ENCODE data around the gene CADM1. TPM values are rescaled to one million over a fixed set of nuclear protein-coding genes. Genes with fewer than 3 reads are reported as not detected.

The CADM1 gene
- total and polyA plus RNA-seq, 2 donors from 2014 or later: 24.0 to 33.5 TPM

DNA sequence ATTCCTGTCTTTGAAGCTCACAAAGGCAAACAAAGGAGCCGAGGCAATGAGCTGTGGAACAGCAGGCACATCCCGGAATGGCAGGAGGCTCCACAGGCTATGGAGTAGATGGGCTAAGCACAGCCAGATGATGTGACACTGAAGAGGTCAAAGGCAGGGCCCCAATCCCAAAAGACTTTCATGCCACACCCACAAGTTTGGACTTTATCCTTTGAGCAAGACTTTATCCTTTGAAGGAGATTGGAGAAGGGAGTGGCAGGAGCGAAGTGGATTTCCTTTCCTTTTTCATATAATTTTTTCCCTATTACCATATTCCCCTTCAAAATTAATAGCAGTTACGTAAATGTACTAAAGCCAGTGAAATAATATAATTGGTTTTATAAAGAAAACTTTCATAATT is 379.4 kb downstream of the CADM1 start:
- DNase-seq (no peak), FAIRE-seq (no peak)
- no peaks in the 10 kb centered on the region for H3K4me1 ChIP-seq (ENCODE audit: control insufficient read depth in 2 of 3, insufficient read depth in 2 of 3, low read depth in 1 of 3, low read length in 3 of 3)
- H3K4me3 ChIP-seq (ENCODE audit: low read length in 3 of 3): no peak overlapping the region
- no peak overlapping the region for H3K27ac ChIP-seq (ENCODE audit: low read depth in 2 of 2, low read length in 2 of 2)
- H3K27me3 ChIP-seq (ENCODE audit: control insufficient read depth, insufficient read depth, low read length): no peaks in the 10 kb centered on the region
- H3K36me3 ChIP-seq (ENCODE audit: control insufficient read depth in 2 of 3, insufficient read depth in 3 of 3, low read length in 3 of 3): no peaks in the 10 kb centered on the region
- TF ChIP-seq, protein P1, sequence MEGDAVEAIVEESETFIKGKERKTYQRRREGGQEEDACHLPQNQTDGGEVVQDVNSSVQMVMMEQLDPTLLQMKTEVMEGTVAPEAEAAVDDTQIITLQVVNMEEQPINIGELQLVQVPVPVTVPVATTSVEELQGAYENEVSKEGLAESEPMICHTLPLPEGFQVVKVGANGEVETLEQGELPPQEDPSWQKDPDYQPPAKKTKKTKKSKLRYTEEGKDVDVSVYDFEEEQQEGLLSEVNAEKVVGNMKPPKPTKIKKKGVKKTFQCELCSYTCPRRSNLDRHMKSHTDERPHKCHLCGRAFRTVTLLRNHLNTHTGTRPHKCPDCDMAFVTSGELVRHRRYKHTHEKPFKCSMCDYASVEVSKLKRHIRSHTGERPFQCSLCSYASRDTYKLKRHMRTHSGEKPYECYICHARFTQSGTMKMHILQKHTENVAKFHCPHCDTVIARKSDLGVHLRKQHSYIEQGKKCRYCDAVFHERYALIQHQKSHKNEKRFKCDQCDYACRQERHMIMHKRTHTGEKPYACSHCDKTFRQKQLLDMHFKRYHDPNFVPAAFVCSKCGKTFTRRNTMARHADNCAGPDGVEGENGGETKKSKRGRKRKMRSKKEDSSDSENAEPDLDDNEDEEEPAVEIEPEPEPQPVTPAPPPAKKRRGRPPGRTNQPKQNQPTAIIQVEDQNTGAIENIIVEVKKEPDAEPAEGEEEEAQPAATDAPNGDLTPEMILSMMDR (IDR thresholded peaks at IDR 0.05; ENCODE audit: borderline replicate concordance, extremely low read depth, insufficient read depth): no peak
- H3K9me3 ChIP-seq (ENCODE audit: control insufficient read depth in 2 of 3, insufficient read depth in 1 of 3, low read length in 3 of 3): no peaks in the 10 kb centered on the region
- intact Hi-C loops (cut with DNase I): no loop called here
- H3K9ac ChIP-seq (ENCODE audit: low read length in 3 of 3): no peak overlapping the region

DNA sequence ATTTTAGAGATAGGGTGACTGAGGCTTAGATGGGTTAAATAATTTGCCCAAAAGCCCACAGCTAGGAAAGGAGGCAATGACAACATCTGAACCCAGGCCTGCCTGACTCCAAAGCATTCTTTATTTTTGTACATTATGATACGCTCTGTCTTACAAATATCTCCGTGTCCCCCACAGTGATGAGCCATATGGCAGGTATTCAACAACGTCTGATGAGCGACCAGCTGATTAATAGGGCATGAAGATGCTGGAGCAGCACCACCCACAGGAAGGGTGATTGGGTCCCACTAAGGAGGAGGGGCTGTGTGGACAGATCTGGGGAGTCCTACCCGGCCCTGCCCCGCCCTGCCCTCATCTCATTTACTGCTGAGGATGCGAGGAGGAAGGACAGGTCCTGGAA is 380.6 kb downstream of the CADM1 start:
- no peak for FAIRE-seq
- DNase-seq: no peak
- H3K9me3 ChIP-seq (ENCODE audit: control insufficient read depth in 2 of 3, insufficient read depth in 1 of 3, low read length in 3 of 3): no peaks in the 10 kb centered on the region
- intact Hi-C loops (cut with DNase I): no loop called here
- H3K27me3 ChIP-seq (ENCODE audit: control insufficient read depth, insufficient read depth, low read length): no peaks in the 10 kb centered on the region
- no peak overlapping the region for H3K9ac ChIP-seq (ENCODE audit: low read length in 3 of 3)
- H3K4me3 ChIP-seq (ENCODE audit: low read length in 3 of 3): no peak overlapping the region
- TF ChIP-seq, protein P1 (IDR thresholded peaks at IDR 0.05; ENCODE audit: borderline replicate concordance, extremely low read depth, insufficient read depth): no peak
- H3K36me3 ChIP-seq (ENCODE audit: control insufficient read depth in 2 of 3, insufficient read depth in 3 of 3, low read length in 3 of 3): no peaks in the 10 kb centered on the region
- H3K4me1 ChIP-seq (ENCODE audit: control insufficient read depth in 2 of 3, insufficient read depth in 2 of 3, low read depth in 1 of 3, low read length in 3 of 3): no peaks in the 10 kb centered on the region
- H3K27ac ChIP-seq (ENCODE audit: low read depth in 2 of 2, low read length in 2 of 2): no peak overlapping the region

DNA sequence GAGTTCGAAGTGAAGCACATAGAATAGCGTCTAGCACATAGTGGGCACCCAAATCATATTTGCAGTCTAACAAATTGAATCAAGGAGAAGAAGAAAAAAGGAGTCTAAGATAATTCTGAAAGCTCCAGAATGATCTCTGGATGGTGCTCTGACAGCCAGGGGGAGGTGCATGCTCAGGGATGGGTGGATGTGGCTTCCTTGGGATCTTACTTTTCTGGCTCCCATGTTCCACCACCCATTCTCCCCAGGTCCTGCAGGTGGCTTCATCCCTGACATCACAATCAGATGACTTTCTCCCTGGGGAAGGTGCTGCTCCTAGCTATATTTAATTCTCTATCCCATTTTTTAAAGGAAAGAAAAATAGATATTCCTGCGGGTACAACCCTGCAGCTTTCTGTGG is 381.9 kb downstream of the CADM1 start:
- H3K9me3 ChIP-seq (ENCODE audit: control insufficient read depth in 2 of 3, insufficient read depth in 1 of 3, low read length in 3 of 3): no peaks in the 10 kb centered on the region
- H3K36me3 ChIP-seq (ENCODE audit: control insufficient read depth in 2 of 3, insufficient read depth in 3 of 3, low read length in 3 of 3): no peaks in the 10 kb centered on the region
- H3K4me3 ChIP-seq (ENCODE audit: low read length in 3 of 3): no peak overlapping the region
- no peaks in the 10 kb centered on the region for H3K4me1 ChIP-seq (ENCODE audit: control insufficient read depth in 2 of 3, insufficient read depth in 2 of 3, low read depth in 1 of 3, low read length in 3 of 3)
- H3K27ac ChIP-seq (ENCODE audit: low read depth in 2 of 2, low read length in 2 of 2): no peak overlapping the region
- H3K9ac ChIP-seq (ENCODE audit: low read length in 3 of 3): no peak overlapping the region
- intact Hi-C loops (cut with DNase I): no loop called here
- DNase-seq (no peak), FAIRE-seq (no peak)
- TF ChIP-seq, protein P1 (IDR thresholded peaks at IDR 0.05; ENCODE audit: borderline replicate concordance, extremely low read depth, insufficient read depth): no peak
- H3K27me3 ChIP-seq (ENCODE audit: control insufficient read depth, insufficient read depth, low read length): no peaks in the 10 kb centered on the region
